H9 (cell line): ENCODE measurements around the gene CCDC82. TPM values are rescaled to one million over a fixed set of nuclear protein-coding genes. Genes with fewer than 3 reads are reported as not detected.

ENCODE experiments used
- DNase-seq: peaks from one replicate; pipeline ENCODE4 v3.0.0-alpha.2; 2017
- H2AFZ ChIP-seq: one replicate; pipeline ENCODE4 v1.6.1; 2013; ENCODE audit warnings: mild to moderate bottlenecking, low read length, control low read depth, moderate library complexity
- H2AK5ac ChIP-seq: 2 replicates; pipeline ENCODE4 v1.6.1; 2013; ENCODE audit warnings: low read length, control low read depth, mixed read lengths; ENCODE audit not compliant: insufficient read length
- H2BK120ac ChIP-seq: one replicate; pipeline ENCODE4 v1.6.1; 2013; ENCODE audit warnings: low read depth, mild to moderate bottlenecking, low read length, control low read depth, inconsistent platforms; ENCODE audit not compliant: poor library complexity, severe bottlenecking
- H2BK12ac ChIP-seq: 2 replicates; pipeline ENCODE4 v1.6.1; 2013; ENCODE audit warnings: low read length, control low read depth, mixed read lengths, low read depth; ENCODE audit not compliant: insufficient read length
- H2BK15ac ChIP-seq: 2 replicates; pipeline ENCODE4 v1.6.1; 2013; ENCODE audit warnings: low read depth, low read length, control low read depth
- H2BK20ac ChIP-seq: one replicate; pipeline ENCODE4 v1.6.1; 2013; ENCODE audit warnings: low read depth, mild to moderate bottlenecking, low read length, control low read depth, inconsistent platforms; ENCODE audit not compliant: poor library complexity, severe bottlenecking
- H2BK5ac ChIP-seq: 2 replicates; pipeline ENCODE4 v1.6.1; 2013; ENCODE audit warnings: low read length, control low read depth, mixed read lengths; ENCODE audit not compliant: insufficient read length
- H3K14ac ChIP-seq: 2 replicates; pipeline ENCODE4 v1.6.1; 2013; ENCODE audit warnings: low read length, control low read depth; ENCODE audit not compliant: insufficient read depth
- H3K18ac ChIP-seq: 2 replicates; pipeline ENCODE4 v1.6.1; 2013; ENCODE audit warnings: low read depth, mild to moderate bottlenecking, mixed read lengths, low read length, control low read depth; ENCODE audit not compliant: insufficient read length
- H3K23ac ChIP-seq: 2 replicates; pipeline ENCODE4 v1.6.1; 2013; ENCODE audit warnings: low read length, control low read depth, mixed read lengths, low read depth; ENCODE audit not compliant: insufficient read length
- H3K23me2 ChIP-seq: 2 replicates; pipeline ENCODE4 v1.6.1; 2013; ENCODE audit warnings: low read depth, mild to moderate bottlenecking, mixed read lengths, low read length, control low read depth; ENCODE audit not compliant: insufficient read length, poor library complexity, severe bottlenecking
- H3K27ac ChIP-seq: 2 replicates; pipeline ENCODE4 v1.5.1; 2013; ENCODE audit warnings: low read length, control low read depth, mixed read lengths, low read depth; ENCODE audit not compliant: insufficient read length
- H3K27me3 ChIP-seq: 2 replicates; pipeline ENCODE4 v1.6.1; 2013; ENCODE audit warnings: low read length, control low read depth, inconsistent platforms; ENCODE audit not compliant: insufficient read depth
- H3K4ac ChIP-seq: 2 replicates; pipeline ENCODE4 v1.6.1; 2013; ENCODE audit warnings: low read depth, mild to moderate bottlenecking, control low read depth, inconsistent platforms, low read length, moderate library complexity
- H3K4me1 ChIP-seq: 2 replicates; pipeline ENCODE4 v1.6.1; 2013; ENCODE audit warnings: low read length, control low read depth, inconsistent platforms; ENCODE audit not compliant: insufficient read depth
- H3K4me2 ChIP-seq: 2 replicates; pipeline ENCODE4 v1.6.1; 2013; ENCODE audit warnings: low read length, control low read depth, mixed read lengths; ENCODE audit not compliant: insufficient read length, insufficient read depth
- H3K56ac ChIP-seq: 2 replicates; pipeline ENCODE4 v1.6.1; 2013; ENCODE audit warnings: low read depth, mild to moderate bottlenecking, mixed read lengths, low read length, control low read depth; ENCODE audit not compliant: insufficient read length
- H3K79me1 ChIP-seq: 2 replicates; pipeline ENCODE4 v1.6.1; 2013; ENCODE audit warnings: low read depth, mild to moderate bottlenecking, moderate library complexity, low read length, control low read depth, inconsistent platforms; ENCODE audit not compliant: insufficient read depth, poor library complexity, severe bottlenecking
- H3K79me2 ChIP-seq: 2 replicates; pipeline ENCODE4 v1.6.1; 2013; ENCODE audit warnings: low read length, control low read depth, inconsistent platforms; ENCODE audit not compliant: insufficient read depth
- H3K9ac ChIP-seq: 2 replicates; pipeline ENCODE4 v1.6.1; 2013; ENCODE audit warnings: low read length, control low read depth, mixed read lengths; ENCODE audit not compliant: insufficient read length; ENCODE audit errors: extremely low read depth
- H3K9me3 ChIP-seq: one replicate; pipeline ENCODE4 v1.6.1; 2013; ENCODE audit warnings: low read depth, low read length, inconsistent platforms; ENCODE audit not compliant: control insufficient read depth
- H3T11ph ChIP-seq: one replicate; pipeline ENCODE4 v1.6.1; 2013; ENCODE audit warnings: mild to moderate bottlenecking, low read length, control low read depth, inconsistent platforms
- H4K20me1 ChIP-seq: one replicate; pipeline ENCODE4 v1.6.1; 2013; ENCODE audit not compliant: control insufficient read depth, insufficient read length, insufficient read depth
- H4K5ac ChIP-seq: 2 replicates; pipeline ENCODE4 v1.6.1; 2013; ENCODE audit warnings: low read depth, mild to moderate bottlenecking, mixed read lengths, low read length, control low read depth; ENCODE audit not compliant: insufficient read length
- H4K8ac ChIP-seq: replicated peaks from 2 replicates; pipeline ENCODE4 v1.6.1; 2013; ENCODE audit warnings: low read length, control low read depth, mixed read lengths, low read depth; ENCODE audit not compliant: insufficient read length
- H4K91ac ChIP-seq: 2 replicates; pipeline ENCODE4 v1.6.1; 2013; ENCODE audit warnings: low read depth, mild to moderate bottlenecking, moderate library complexity, mixed read lengths, low read length, control low read depth; ENCODE audit not compliant: insufficient read length
- H3K27ac Mint-ChIP-seq, 3 experiments: 2 replicates in 2 of 3; 3 replicates in 1 of 3; pipeline ENCODE4 v1.8.0; 2020 to 2021; ENCODE audit warnings: mixed read lengths in 3 of 3, mild to moderate bottlenecking in 1 of 3, moderate library complexity in 1 of 3
- H3K27me3 Mint-ChIP-seq: 2 replicates; pipeline ENCODE4 v1.8.0; 2021; ENCODE audit warnings: low read depth, mild to moderate bottlenecking, moderate library complexity, mixed read lengths
- H3K36me3 Mint-ChIP-seq, 3 experiments: 2 replicates in 2 of 3; 3 replicates in 1 of 3; pipeline ENCODE4 v1.8.0; 2020 to 2021; ENCODE audit warnings: low read depth in 3 of 3, mixed read lengths in 3 of 3; ENCODE audit not compliant: insufficient read depth in 1 of 3
- H3K4me1 Mint-ChIP-seq, 2 experiments: 2 replicates each; pipeline ENCODE4 v1.8.0; 2020; ENCODE audit warnings: mixed read lengths in 2 of 2
- H3K4me3 Mint-ChIP-seq, 2 experiments: 2 replicates in 1 of 2; 3 replicates in 1 of 2; pipeline ENCODE4 v1.8.0; 2020 to 2021; ENCODE audit warnings: mild to moderate bottlenecking in 2 of 2, mixed read lengths in 2 of 2, moderate library complexity in 1 of 2
- H3K9me3 Mint-ChIP-seq, 2 experiments: 2 replicates in 1 of 2; 3 replicates in 1 of 2; pipeline ENCODE4 v1.8.0; 2020; ENCODE audit warnings: mild to moderate bottlenecking in 2 of 2, mixed read lengths in 2 of 2, moderate library complexity in 1 of 2
- CTCF ChIP-seq: fragments of 200-600 bp; sonication (generic); conservative IDR thresholded peaks from 3 replicates; pipeline ENCODE4 v1.8.0; 2021; ENCODE audit warnings: antibody characterized with exemption, mild to moderate bottlenecking
- WGBS: extraction: QIAGEN DNeasy Blood & Tissue Kit; methylation state at CpG from one replicate; pipeline ENCODE4 v1.1.7; 2013; ENCODE audit warnings: missing lambda C conversion rate, low lambda C conversion rate, mixed read lengths; ENCODE audit not compliant: insufficient read length; ENCODE audit errors: extremely low coverage; 5-methylcytosine and 5-hydroxymethylcytosine counted together
- total RNA-seq: library from RNA; stranded (reverse); gene quantifications from 2 replicates; pipeline ENCODE4 v1.2.1, GENCODE V29; 2021

The CCDC82 gene
- total RNA-seq, 1 experiment from 2014 or later, result 17.4 TPM

DNA sequence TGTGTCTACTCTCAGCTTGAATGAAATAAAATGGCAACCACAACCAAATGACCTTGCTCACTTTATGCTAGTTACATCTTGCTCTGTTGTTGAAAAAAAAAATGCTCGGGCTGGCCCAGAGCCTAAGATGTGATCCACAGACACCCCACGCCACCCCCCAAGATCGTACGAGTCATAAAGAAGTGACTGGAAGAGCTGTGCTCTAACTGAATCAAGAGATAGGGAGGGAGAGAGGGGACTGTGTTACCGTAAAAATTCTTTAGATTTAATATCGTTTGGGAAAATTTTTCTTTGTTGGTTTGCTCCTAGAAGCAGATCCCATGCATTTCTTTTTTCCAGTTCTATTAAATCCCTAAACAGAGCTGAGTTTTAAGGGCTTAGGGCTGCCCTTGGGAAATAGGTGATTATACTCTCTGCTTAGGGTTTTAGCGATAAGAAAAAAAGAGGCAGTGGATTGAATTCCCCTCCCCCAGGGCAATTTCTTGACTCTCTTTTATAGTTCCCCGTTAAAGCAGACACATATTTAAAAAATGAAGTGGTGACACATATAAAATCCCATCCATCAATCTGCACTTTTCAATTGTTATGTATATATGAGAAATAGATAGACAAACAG lies 61.2 kb downstream of the CCDC82 start:
- TF ChIP-seq CTCF, result no peak

More for the DNA sequence above, 61.2 kb downstream of the CCDC82 start:
- Histone ChIP-seq H2BK12ac (no peak overlapping the region), H2BK20ac (no peak overlapping the region), H3K56ac (no peak overlapping the region), H3K4me2 (no peak overlapping the region), H3K14ac (no peak overlapping the region), H4K8ac (no peak overlapping the region), H3K9ac (no peak overlapping the region), H3K4me1 (peaks cover 18% of the 10 kb centered on the region), H2BK15ac (no peak overlapping the region), H3K27ac (no peak overlapping the region), H3K79me1 (no peaks in the 10 kb centered on the region), H4K91ac (no peak overlapping the region), H3K27me3 (no peaks in the 10 kb centered on the region), H4K20me1 (no peaks in the 10 kb centered on the region), H3T11ph (no peak overlapping the region), H3K9me3 (no peaks in the 10 kb centered on the region), H2AK5ac (no peak overlapping the region), H4K5ac (no peak overlapping the region), H3K23me2 (no peaks in the 10 kb centered on the region), H3K23ac (no peak overlapping the region), H2BK120ac (no peak overlapping the region), H2BK5ac (no peak overlapping the region), H3K4ac (no peak overlapping the region), H2AFZ (no peak overlapping the region), H3K18ac (no peak overlapping the region), H3K79me2 (peaks cover 3% of the 10 kb centered on the region; the same call in 1 of the 2 replicates)
- H3K4me3 Mint-ChIP-seq, result no peak overlapping the region
- H3K27me3 Mint-ChIP-seq, result no peaks in the 10 kb centered on the region
- DNase-seq, result no peak
- no peaks in the 10 kb centered on the region; a peak in 2 of 7 replicates for H3K36me3 Mint-ChIP-seq
- H3K9me3 Mint-ChIP-seq, result no peaks in the 10 kb centered on the region
- H3K27ac Mint-ChIP-seq, result no peak overlapping the region; a peak in 2 of 7 replicates
- peaks cover 50 to 69% of the 10 kb centered on the region in 2 experiments for H3K4me1 Mint-ChIP-seq
- WGBS, result no CpG with 5 or more reads among the region's 8 CpGs
